Anterior cingulate cortex (tissue), 58 donors: ENCODE measurements around the gene EXOC2.

Experiments used
- DNase-seq, 58 donors: peaks; one replicate each; lab custom pipeline; 2025; lab: John Stamatoyannopoulos, UW

Gene EXOC2

GRCh38 chr6:436308-437036 lies 256.5 kb downstream of the EXOC2 start:
- DNase-seq, result no peak

GRCh38 chr6:435441-436307 lies 257.3 kb downstream of the EXOC2 start:
- no peak for DNase-seq
